SH-SY5Y (cell line): Measurements from ENCODE around the gene SMARCC1.

Source experiments
- GATA2 ChIP-seq: IDR thresholded peaks from 2 replicates; pipeline ENCODE4 v1.6.1; 2011; ENCODE audit warnings: mild to moderate bottlenecking, low read depth, low read length
- GATA3 ChIP-seq: IDR thresholded peaks from 2 replicates; pipeline ENCODE4 v1.6.1; 2011; ENCODE audit warnings: low read depth, mild to moderate bottlenecking, low read length, moderate library complexity

DNA sequence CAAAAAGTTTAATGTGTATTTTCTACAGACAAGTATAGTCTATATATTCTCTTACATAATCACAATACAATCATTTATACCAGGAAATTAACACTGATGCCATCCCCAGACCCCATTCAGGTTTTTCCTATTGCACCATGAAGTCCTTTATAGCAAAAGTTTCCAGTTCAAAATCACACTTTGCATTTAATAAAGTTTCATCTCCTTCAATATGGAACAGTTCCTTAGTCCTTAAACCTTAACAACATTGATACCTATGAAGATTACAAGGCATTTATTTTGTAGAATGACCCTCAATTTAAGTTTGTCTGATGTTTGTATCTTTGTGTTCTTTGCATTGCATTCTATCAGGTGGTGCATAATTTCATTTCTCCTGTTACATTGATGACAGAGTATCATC lies 2.0 kb upstream of the SMARCC1 start:
- TF ChIP-seq GATA3 (no peak), GATA2 (no peak)
